IPS-NIHi11 (cell line): Measurements from ENCODE around the gene MED31.
"Not testable (repeated sequence)": the region's sequence is repeated elsewhere in the genome, so short reads cannot be mapped to it uniquely, and the experiment has no call there.

ENCODE experiments used
- DNase-seq: peaks from one replicate; pipeline ENCODE4 v3.0.0; 2012; ENCODE audit warnings: mixed read lengths, low spot score

Gene MED31

GRCh38 chr17:6655732-6656361, 4.4 kb upstream of the MED31 start:
- DNase-seq = not testable (repeated sequence)

- DNase-seq = peak; percentile 75
Observed at GRCh38 chr17:6654841-6655731, 3.7 kb upstream of the MED31 start.

DNA sequence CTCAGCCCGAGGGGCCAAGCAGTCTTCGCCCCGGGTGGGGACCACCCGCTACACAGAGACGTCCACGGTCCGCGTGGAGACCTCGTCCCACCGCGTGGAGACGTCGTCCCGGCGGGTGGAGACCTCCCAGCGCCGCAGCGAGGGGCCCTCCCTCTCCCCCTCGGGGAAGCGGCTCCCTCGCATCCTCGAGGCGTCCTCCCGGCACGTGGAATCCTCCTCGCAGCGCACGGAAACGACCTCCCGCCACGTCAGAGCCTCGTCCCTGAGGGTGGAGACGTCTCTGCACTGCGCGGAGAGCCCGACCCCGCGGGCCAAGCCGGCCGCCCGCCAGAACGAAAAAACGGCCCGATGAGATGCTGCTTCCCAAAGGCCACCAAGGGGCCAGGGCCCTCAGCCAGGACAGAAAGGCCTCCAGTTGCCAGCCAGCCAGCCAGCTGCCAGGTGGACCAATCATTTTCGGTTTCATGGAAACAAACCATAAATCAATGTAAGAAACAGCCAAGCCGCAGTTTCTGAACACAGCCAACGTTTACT, 581 bp upstream of the MED31 start:
- no peak for DNase-seq

GRCh38 chr17:6648181-6648580, 3.2 kb downstream of the MED31 start:
- no peak for DNase-seq

- DNase-seq = no peak
Observed at GRCh38 chr17:6643451-6644125, 7.8 kb downstream of the MED31 start.

- no peak for DNase-seq
Observed at GRCh38 chr17:6642592-6642991, 8.8 kb downstream of the MED31 start.

DNA sequence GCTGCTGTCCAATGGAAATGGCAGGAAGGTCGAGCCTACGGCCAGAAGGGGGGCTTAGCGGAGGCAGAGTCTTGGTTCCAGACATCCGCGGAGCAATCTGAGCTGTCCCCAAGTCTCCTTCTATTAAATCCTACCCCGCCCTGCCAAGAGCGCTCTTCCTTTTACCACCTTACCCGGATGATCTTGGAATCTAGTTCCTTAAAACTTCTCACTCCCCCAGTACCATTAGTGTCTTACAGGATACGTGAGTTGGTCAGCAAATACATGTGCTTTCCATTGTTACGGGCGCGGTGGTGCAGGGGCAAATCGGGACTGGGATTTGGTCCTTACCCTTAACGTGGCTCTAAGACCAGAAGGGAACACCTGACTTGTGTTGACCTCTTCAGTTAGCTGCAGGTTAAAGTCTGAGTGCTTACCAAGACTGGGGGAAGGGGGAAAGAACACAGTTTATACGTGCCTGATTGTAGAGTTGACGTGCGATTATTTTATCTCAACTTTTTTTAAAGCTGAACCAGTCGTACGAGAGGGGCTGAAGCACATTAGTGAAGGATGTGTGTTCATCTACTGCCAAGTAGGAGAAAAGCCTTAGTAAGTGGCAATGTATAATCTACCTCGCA, 10.1 kb downstream of the MED31 start:
- no peak for DNase-seq

DNA sequence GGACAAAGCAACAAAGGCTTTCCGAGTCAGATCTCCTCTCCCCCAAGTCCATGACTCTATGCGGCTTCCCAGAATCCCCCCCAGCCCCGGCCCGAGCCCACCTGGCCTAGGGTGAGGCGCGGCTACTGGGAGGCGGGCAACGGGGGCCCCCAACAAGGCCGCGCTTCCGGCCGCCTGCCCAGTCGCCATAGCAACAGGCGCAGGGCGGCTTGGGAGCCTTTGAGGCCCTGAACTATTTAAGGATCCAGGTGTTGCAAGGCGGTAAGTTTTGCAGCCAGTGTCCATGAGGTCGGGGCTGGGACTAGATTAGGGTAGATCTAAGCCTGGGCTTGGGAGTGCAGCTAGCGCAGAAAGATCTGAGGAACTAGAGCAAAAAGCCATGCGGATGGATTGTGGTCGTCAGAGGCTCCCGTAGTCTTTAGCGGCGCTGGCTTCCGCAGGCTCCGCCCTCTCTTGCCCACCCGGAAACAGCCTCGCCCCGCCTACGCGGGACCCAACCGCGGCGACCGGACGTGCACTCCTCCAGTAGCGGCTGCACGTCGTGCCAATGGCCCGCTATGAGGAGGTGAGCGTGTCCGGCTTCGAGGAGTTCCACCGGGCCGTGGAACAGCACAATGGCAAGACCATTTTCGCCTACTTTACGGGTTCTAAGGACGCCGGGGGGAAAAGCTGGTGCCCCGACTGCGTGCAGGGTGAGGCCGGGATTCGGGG, 10.7 kb downstream of the MED31 start, which contains the start of the genes KIAA0753 and TXNDC17:
KIAA0753 (minus strand) TSS at position 176 of the 711 bp plus-strand sequence. CDS start 5,608 bp downstream, outside the sequence.
TXNDC17 (plus strand) TSS at position 525 of the 711 bp plus-strand sequence; CDS start at position 548, 23 bp downstream.
- peak; percentile 88 for DNase-seq

DNA sequence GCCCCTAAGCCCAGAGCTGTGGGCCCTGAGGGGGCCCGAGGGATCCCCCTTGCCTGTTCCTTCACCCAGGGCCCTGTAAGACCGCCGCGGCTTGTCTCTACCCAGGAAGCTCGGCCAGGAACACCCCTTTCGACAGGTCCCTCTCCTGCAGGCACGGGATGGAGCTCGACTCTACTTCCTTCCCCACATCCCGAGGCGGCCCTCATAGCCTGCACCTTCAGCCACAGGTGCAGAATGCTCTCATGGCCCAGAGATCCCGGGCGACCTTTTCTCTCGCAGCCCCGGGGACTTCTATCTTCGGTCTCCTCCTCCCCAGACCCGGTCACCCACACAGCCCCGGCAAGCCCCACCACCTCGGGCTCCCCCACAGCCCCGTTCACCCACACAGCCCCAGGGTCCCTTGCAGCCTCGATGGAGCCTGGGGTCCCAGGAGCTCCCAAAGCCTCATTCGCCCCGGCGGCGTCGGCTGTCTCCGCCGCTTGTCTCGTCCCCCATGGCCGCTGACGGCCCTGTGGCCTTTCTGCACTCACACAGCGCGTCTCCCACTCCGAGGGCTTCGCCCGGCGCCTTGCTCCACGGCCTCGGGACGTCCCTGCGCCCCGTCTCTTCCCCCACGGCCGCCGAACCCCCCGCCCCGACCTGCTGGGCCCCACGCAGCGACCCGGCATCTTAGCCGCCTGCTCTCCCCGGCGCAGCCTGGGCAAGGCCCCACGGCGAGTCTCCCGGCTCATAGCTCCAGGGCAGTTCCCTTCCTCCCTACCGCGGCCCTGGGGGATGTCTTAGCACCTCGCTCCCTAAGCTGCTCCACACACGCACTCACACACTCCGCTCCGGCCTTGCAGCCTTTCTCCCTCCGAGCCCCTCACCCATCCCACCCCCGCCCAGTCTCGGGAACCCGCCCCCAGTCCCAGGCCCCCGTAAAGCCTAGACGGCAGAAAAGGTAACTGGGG, 11.5 kb downstream of the MED31 start:
- peak; percentile 53 for DNase-seq

DNA sequence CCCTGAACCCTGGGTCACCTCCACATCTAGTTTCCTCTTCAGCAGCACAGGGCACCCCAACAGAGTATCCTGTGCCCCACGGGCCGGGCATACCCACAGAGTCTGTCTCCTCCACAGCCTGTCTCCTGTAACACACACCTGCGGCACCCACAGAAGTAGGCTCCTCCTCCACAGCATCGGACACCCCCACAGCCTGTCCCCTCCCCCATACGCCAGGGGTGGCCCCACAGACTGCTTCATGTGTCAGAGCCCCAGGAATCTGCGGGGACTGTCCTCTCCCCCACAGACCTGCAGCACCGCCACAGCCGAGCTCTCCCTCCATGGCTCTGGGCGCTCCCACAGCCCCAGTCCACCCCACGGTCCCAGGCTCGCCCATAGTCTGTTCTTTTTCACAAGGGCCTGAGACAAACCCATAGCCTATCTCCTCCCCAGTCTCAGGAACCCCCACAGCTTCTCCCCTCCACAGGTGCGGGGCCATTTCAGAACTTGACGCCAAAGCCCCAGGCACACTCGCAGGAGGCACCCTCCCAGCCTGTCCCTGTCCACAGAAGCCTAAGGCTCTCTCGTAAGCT, 12.3 kb downstream of the MED31 start:
- no peak for DNase-seq

DNA sequence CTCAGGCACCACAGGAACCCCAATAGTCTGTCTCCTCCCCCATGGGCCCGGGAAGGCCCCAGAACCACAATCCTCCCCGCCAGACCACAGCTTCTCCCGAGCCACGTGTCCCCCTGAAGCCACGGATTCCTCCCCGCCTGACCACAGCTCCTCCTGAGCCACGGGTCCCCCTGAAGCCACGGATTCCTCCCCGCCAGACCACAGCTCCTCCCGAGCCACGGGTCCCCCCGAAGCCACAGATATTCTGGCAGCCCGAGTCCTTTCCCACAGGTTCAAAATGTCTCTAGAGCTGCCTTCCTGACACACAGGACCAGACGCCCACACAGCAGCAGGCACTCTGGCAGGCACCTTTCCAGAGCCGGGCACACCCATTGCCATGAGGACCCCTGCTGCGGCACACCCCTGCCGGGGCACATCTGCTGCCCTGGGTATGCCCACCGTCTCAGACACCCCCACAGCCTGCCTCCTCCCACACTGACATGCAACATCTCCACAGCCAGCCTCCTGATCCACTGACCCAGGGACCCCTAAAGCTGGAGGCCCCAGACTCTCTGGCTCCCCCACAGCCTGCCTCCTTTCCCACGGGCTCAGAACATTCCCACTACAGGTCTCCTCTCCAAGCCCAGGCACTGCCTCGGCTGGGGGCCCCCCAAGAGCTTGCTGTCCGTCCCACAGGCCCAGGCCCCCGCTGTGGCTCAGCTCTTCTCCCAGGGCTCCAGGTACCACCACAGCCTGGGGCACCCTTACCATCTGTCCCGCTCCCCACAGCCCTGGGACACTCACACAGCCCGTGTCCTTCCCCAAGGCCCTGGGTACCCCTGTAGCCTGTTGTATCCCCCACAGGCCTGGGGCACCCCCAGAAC, 13.1 kb downstream of the MED31 start:
- no peak for DNase-seq

- no peak for DNase-seq
Observed at GRCh38 chr17:6637458-6637840, 14.0 kb downstream of the MED31 start.

DNA sequence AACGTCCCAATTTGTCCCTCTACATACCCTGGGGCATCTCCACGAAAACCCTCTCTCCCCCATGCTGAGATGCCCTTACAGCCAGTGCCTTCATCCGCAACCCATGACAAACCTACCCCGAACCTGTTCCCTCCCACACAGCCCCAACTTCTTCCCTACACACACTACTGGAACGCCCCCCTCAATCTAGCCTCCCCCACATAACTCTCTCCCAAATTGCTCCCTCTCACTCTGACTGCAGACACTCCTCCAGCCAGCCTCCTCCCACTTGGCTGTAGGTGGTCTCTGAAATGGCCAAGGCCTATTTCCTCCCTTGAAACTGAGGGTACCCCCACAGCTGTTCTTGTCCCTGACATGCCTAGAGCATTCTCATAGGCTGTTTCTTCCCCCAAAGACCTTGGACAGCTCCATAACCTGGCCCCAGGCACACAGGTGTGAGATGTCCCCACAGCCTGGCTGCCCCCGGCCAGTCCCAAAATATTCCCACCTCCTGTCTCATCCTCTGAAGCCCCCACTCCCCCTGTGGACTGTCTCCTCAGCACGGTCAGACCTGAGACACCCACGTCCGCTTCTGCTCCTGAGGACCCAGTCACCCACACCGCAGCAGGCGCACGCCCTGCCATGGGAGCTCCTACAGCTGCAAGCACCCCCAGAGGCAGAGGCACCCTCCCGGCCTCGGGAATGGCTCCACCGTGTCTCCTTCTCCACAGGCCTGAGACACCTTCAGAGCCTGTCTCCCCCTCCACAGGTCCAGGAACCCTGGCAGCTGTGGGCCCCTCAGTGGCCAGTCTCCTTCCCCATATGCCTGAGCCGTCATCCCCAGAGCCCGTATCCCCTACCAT, 14.6 kb downstream of the MED31 start:
- no peak for DNase-seq

GRCh38 chr17:6636105-6636504, 15.3 kb downstream of the MED31 start:
- no peak for DNase-seq

- no peak for DNase-seq
Observed at GRCh38 chr17:6633263-6633662, 18.1 kb downstream of the MED31 start.

- no peak for DNase-seq
Observed at GRCh38 chr17:6632530-6632929, 18.9 kb downstream of the MED31 start.

DNA sequence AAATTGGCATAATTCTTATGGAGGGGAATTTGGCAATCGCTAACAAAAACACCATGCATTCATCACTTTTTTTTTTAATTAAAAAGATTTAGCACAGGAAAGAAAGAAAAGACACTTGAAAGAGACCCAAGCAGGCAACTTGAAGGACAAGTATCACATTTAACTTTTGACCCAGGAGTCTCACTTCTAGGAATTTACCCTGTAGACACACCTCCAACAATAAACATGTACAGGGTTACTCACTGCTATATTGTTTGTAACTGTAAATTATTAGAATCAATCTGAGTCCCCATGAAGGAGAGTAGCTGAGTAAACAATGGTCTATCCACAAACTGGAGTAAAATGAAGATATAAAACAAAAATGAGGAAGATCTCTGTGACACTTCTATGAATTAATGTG, 21.0 kb downstream of the MED31 start:
- DNase-seq = no peak

DNA sequence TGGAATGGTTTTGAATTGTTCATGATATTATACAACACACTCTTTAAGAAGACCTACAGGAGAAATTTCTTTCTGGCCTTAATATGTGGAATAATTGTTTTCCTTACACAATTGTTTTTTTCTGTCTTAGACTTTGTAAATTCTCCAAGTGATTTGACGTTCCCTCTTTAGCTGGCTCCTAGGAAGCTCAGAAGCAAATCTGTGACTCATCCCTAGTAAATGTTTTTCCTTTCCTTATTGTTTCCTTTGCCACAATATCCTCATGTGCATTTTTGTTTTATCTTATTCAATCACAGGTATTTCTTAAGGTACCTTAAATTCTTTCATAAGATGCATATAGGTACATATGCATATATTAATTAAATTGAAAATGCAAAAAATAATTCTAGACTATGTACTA, 24.4 kb downstream of the MED31 start:
- DNase-seq = no peak
